Ishikawa (cell line): ENCODE results near the gene AUTS2.

Source experiments
- CEBPB ChIP-seq: IDR thresholded peaks from 2 replicates; pipeline ENCODE4 v1.6.1; 2012
- CREB1 ChIP-seq: IDR thresholded peaks from 2 replicates; pipeline ENCODE4 v1.6.1; 2012; ENCODE audit warnings: low read depth
- EGR1 ChIP-seq: IDR thresholded peaks from 2 replicates; pipeline ENCODE4 v1.6.1; 2012
- EP300 ChIP-seq: IDR thresholded peaks from 2 replicates; pipeline ENCODE4 v1.6.1; 2012; ENCODE audit warnings: borderline replicate concordance
- FOXM1 ChIP-seq: IDR thresholded peaks from 2 replicates; pipeline ENCODE4 v1.6.1; 2012; ENCODE audit warnings: low read depth, borderline replicate concordance
- MAX ChIP-seq: IDR thresholded peaks from 2 replicates; pipeline ENCODE4 v1.6.1; 2012
- NFIC ChIP-seq: IDR thresholded peaks from 2 replicates; pipeline ENCODE4 v1.6.1; 2012
- RAD21 ChIP-seq: IDR thresholded peaks from 2 replicates; pipeline ENCODE4 v1.6.1; 2012; ENCODE audit warnings: low read depth
- REST ChIP-seq: IDR thresholded peaks from 2 replicates; pipeline ENCODE4 v1.6.1; 2012; ENCODE audit warnings: low read depth, mild to moderate bottlenecking
- TAF1 ChIP-seq: IDR thresholded peaks from 2 replicates; pipeline ENCODE4 v1.6.1; 2012; ENCODE audit warnings: low read depth, mild to moderate bottlenecking
- TCF12 ChIP-seq: IDR thresholded peaks from 2 replicates; pipeline ENCODE4 v1.6.1; 2012; ENCODE audit warnings: low read depth
- TEAD4 ChIP-seq: IDR thresholded peaks from 2 replicates; pipeline ENCODE4 v1.6.1; 2012
- USF1 ChIP-seq: IDR thresholded peaks from 2 replicates; pipeline ENCODE4 v1.6.1; 2012
- YY1 ChIP-seq: IDR thresholded peaks from 2 replicates; pipeline ENCODE4 v1.6.1; 2012; ENCODE audit warnings: low read depth
- ZBTB7A ChIP-seq: IDR thresholded peaks from 2 replicates; pipeline ENCODE4 v1.6.1; 2012; ENCODE audit warnings: low read depth

The AUTS2 gene

GRCh38 chr7:69757528-69757927, 159.3 kb downstream of the AUTS2 start:
- TF ChIP-seq ZBTB7A: no peak
- TF ChIP-seq USF1: no peak
- no peak for TF ChIP-seq NFIC
- TF ChIP-seq REST: no peak
- no peak for TF ChIP-seq MAX
- no peak for TF ChIP-seq FOXM1
- TF ChIP-seq TCF12: no peak
- TF ChIP-seq RAD21: no peak
- TF ChIP-seq TAF1: no peak
- TF ChIP-seq EP300: no peak
- TF ChIP-seq CEBPB: no peak
- no peak for TF ChIP-seq CREB1
- no peak for TF ChIP-seq TEAD4
- no peak for TF ChIP-seq EGR1

- no peak for TF ChIP-seq EP300
- TF ChIP-seq NFIC: no peak
- no peak for TF ChIP-seq TCF12
- TF ChIP-seq USF1: no peak
- no peak for TF ChIP-seq TAF1
- no peak for TF ChIP-seq TEAD4
- TF ChIP-seq ZBTB7A: no peak
- TF ChIP-seq RAD21: no peak
- no peak for TF ChIP-seq MAX
- TF ChIP-seq CREB1: no peak
- no peak for TF ChIP-seq FOXM1
- no peak for TF ChIP-seq REST
- no peak for TF ChIP-seq EGR1
- TF ChIP-seq YY1: no peak
- no peak for TF ChIP-seq CEBPB
Measured at GRCh38 chr7:69757981-69758430, 159.7 kb downstream of the AUTS2 start.

GRCh38 chr7:69759373-69759772, 161.1 kb downstream of the AUTS2 start:
- TF ChIP-seq YY1 (no peak), TAF1 (no peak), RAD21 (no peak), CEBPB (no peak), EGR1 (no peak), FOXM1 (no peak), USF1 (no peak), TEAD4 (no peak), NFIC (no peak), CREB1 (no peak), EP300 (no peak)

- no peak for TF ChIP-seq MAX
- no peak for TF ChIP-seq USF1
- TF ChIP-seq CEBPB: no peak
- no peak for TF ChIP-seq TAF1
- no peak for TF ChIP-seq NFIC
- TF ChIP-seq ZBTB7A: no peak
- no peak for TF ChIP-seq EGR1
- TF ChIP-seq TEAD4: no peak
- no peak for TF ChIP-seq EP300
- no peak for TF ChIP-seq REST
- TF ChIP-seq CREB1: no peak
- no peak for TF ChIP-seq TCF12
- TF ChIP-seq FOXM1: no peak
- no peak for TF ChIP-seq RAD21
- no peak for TF ChIP-seq YY1
Measured at GRCh38 chr7:69761290-69761922, 163.1 kb downstream of the AUTS2 start.
